A673 (cell line): ENCODE data around the gene CREB3L4. TPM values are rescaled to one million over a fixed set of nuclear protein-coding genes. Genes with fewer than 3 reads are reported as not detected.

Experiments
- BruUV-seq: library from RNA; stranded (reverse); fragments of 400-500 nt; replicated peaks from 2 replicates; lab custom pipeline; 2021; lab: Mats Ljungman, UMichigan
- CTCF ChIA-PET: fragments of 300-600 bp; sonication (Branson Sonifier 250); formaldehyde crosslinking; loops from one replicate; lab custom pipeline; 2022; ENCODE audit warnings: antibody characterized with exemption; lab: Charles Lee
- POLR2A ChIA-PET: fragments of 300-600 bp; sonication (Branson Sonifier 250); formaldehyde crosslinking; loops from one replicate; lab custom pipeline; 2022; ENCODE audit warnings: antibody characterized with exemption; ENCODE audit not compliant: low non-redundant PET; lab: Charles Lee
- DNase-seq: peaks from one replicate; pipeline ENCODE4 v3.0.0-alpha.2; 2015; ENCODE audit warnings: low spot score
- H3K27ac ChIP-seq: fragments of 200-600 bp; sonication (generic); 2 replicates; pipeline ENCODE4 v1.5.1; 2016; ENCODE audit warnings: mixed run types, low read depth, mild to moderate bottlenecking, mixed read lengths, antibody characterized with exemption, low read length; ENCODE audit not compliant: poor library complexity, severe bottlenecking
- H3K27me3 ChIP-seq: fragments of 200-600 bp; sonication (generic); replicated peaks from 2 replicates; pipeline ENCODE4 v1.6.1; 2017; ENCODE audit warnings: mixed run types, low read depth, mild to moderate bottlenecking, mixed read lengths, antibody characterized with exemption, low read length; ENCODE audit not compliant: insufficient read depth, poor library complexity
- H3K36me3 ChIP-seq: fragments of 200-600 bp; sonication (generic); 2 replicates; pipeline ENCODE4 v1.6.1; 2016; ENCODE audit warnings: mixed run types, mild to moderate bottlenecking, mixed read lengths, antibody characterized with exemption, low read length; ENCODE audit not compliant: insufficient read depth, poor library complexity, severe bottlenecking
- H3K4me1 ChIP-seq: fragments of 200-600 bp; sonication (generic); 2 replicates; pipeline ENCODE4 v1.6.1; 2017; ENCODE audit warnings: mixed run types, mild to moderate bottlenecking, mixed read lengths, antibody characterized with exemption, low read length; ENCODE audit not compliant: insufficient read depth, poor library complexity, severe bottlenecking
- H3K4me3 ChIP-seq: fragments of 200-600 bp; sonication (generic); 2 replicates; pipeline ENCODE4 v1.5.1; 2016; ENCODE audit warnings: low read depth, mixed run types, mild to moderate bottlenecking, mixed read lengths, low read length; ENCODE audit not compliant: poor library complexity, severe bottlenecking
- H3K9me3 ChIP-seq: fragments of 200-600 bp; sonication (generic); 2 replicates; pipeline ENCODE4 v1.6.1; 2016; ENCODE audit warnings: mixed run types, low read depth, mild to moderate bottlenecking, mixed read lengths, antibody characterized with exemption, low read length; ENCODE audit not compliant: poor library complexity, severe bottlenecking
- CTCF ChIP-seq: fragments of 300-800, 200-600 bp; sonication (generic); conservative IDR thresholded peaks from 2 replicates; pipeline ENCODE4 v1.5.1; 2017; ENCODE audit warnings: low read depth, mild to moderate bottlenecking, antibody characterized with exemption, low read length, moderate library complexity, mixed read lengths
- EZH2 ChIP-seq: fragments of 200-600 bp; sonication (generic); IDR thresholded peaks from 2 replicates; pipeline ENCODE4 v1.6.1; 2017; ENCODE audit warnings: borderline replicate concordance, low read depth, mild to moderate bottlenecking, mixed read lengths, antibody characterized with exemption, low read length; ENCODE audit not compliant: poor library complexity, severe bottlenecking
- intact Hi-C: fragments of 100-400 bp; cut with micrococcal nuclease; formaldehyde crosslinking; loops from one replicate; pipeline ENCODE4 v1.10.0; 2022; ENCODE audit not compliant: unreplicated experiment
- total RNA-seq: library from RNA; stranded (reverse); gene quantifications from 2 replicates; pipeline ENCODE4 v1.2.3, GENCODE V29; 2021

Gene CREB3L4
- total RNA-seq, 1 experiment from 2014 or later = 8.7 TPM

DNA sequence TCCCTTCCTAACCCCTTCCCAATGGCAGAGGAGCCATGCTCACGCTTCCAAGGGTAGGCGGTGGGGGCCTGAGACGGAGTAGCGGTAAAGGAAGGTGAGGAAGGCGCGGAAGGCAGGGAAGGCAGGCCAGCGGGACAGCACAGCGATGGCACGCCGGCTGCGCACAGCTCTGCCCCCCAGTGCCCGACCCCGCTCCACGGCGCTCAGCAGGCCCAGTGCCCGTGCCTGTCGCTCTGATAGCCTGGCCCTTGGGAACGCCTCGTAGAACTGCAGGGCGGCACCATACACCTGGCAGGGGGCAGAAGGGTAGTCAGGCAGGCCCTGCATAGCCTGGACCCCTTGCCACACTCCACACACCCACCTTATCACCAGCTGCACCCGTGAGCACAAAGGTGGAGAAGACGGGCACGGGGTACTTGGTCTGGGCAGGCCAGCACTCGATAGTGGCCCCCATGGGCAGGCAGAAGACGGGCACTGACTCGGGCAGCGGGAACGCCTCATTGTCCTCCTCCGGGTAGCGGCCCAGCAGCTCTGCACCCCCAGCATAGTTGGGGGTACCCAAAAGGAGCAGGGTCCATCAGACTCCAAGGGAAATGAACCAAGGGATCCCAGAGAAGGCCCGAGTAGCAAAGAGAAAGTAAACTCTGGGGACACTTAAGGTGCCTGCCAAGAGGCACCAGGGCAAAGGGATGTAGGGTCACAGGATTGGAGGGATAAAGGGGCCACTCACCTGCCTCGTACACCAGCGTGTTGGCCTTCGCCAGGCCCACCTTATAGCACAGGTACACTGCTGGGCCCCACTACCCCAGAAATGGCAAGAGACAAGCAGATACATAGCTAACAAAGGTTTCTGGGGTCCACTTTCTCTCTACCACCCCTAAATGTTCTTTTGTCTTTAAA lies 25.6 kb upstream of the CREB3L4 start:
- H3K4me3 ChIP-seq = no peak overlapping the region
- no peak for DNase-seq
- intact Hi-C loops = no loop called here
- BruUV-seq = no TSS peak
- no peaks in the 10 kb centered on the region for H3K9me3 ChIP-seq
- H3K36me3 ChIP-seq = peaks cover 14% of the 10 kb centered on the region
- H3K27ac ChIP-seq = no peak overlapping the region
- ChIA-PET POLR2A (interaction anchor here (0.6 kb wide), 1 partner anchor 17 kb away, joined by 3 read pairs; no protein-coding TSS in a partner anchor), CTCF (no interaction called here)
- peaks cover 6% of the 10 kb centered on the region for H3K4me1 ChIP-seq
- H3K27me3 ChIP-seq = no peaks in the 10 kb centered on the region
- TF ChIP-seq EZH2 (no peak), CTCF (no peak)

- H3K27me3 ChIP-seq = no peaks in the 10 kb centered on the region
- DNase-seq = no peak
- CTCF ChIA-PET = no interaction called here
Measured at GRCh38 chr1:153942766-153943549, 24.7 kb upstream of the CREB3L4 start.

More at GRCh38 chr1:153942766-153943549, 24.7 kb upstream of the CREB3L4 start:
- intact Hi-C loops = no loop called here
- peaks cover 10% of the 10 kb centered on the region for H3K36me3 ChIP-seq
- BruUV-seq = no TSS peak
- no peaks in the 10 kb centered on the region for H3K9me3 ChIP-seq
- peaks cover 6% of the 10 kb centered on the region for H3K4me1 ChIP-seq
- H3K27ac ChIP-seq = no peak overlapping the region
- TF ChIP-seq EZH2 = no peak
- TF ChIP-seq CTCF = no peak
- H3K4me3 ChIP-seq = no peak overlapping the region
- POLR2A ChIA-PET = interaction anchor here (0.6 kb wide), 1 partner anchor 16 kb away, joined by 3 read pairs; no protein-coding TSS in a partner anchor
